H1 (cell line): ENCODE measurements around the gene DCLRE1B. TPM values are rescaled to one million over a fixed set of nuclear protein-coding genes. Genes with fewer than 3 reads are reported as not detected.

Source experiments
- CTCF ChIA-PET: fragments of 300-600 bp; sonication (Branson Sonifier 250); formaldehyde crosslinking; loops from one replicate; lab custom pipeline; 2021; ENCODE audit not compliant: partially characterized antibody; lab: Charles Lee
- POLR2A ChIA-PET: fragments of 300-600 bp; sonication (Branson Sonifier 250); formaldehyde crosslinking; loops from one replicate; lab custom pipeline; 2021; ENCODE audit warnings: inconsistent platforms; ENCODE audit not compliant: partially characterized antibody; lab: Charles Lee
- DNase-seq, 2 experiments: peaks; one replicate each; pipeline versions ENCODE4 v3.0.0 to v3.0.0-alpha.2; 2010 to 2022; ENCODE audit warnings: low spot score in 2 of 2, low read depth in 1 of 2, mixed read lengths in 1 of 2
- FAIRE-seq: peaks from 2 replicates; lab custom pipeline; 2011; peaks lifted over from hg19 to GRCh38; lab: Jason Lieb, UNC
- H2AFZ ChIP-seq: 2 replicates; pipeline ENCODE4 v1.8.1; 2012; ENCODE audit warnings: low read length, inconsistent platforms
- H2AK5ac ChIP-seq: 2 replicates; pipeline ENCODE4 v1.6.1; 2013; ENCODE audit warnings: low read depth, low read length
- H2BK120ac ChIP-seq: replicated peaks from 2 replicates; pipeline ENCODE3; 2013; ENCODE audit warnings: low read depth, low read length, inconsistent platforms
- H2BK12ac ChIP-seq: 2 replicates; pipeline ENCODE4 v1.6.1; 2013; ENCODE audit warnings: low read depth, low read length
- H2BK15ac ChIP-seq: 2 replicates; pipeline ENCODE4 v1.6.1; 2013; ENCODE audit warnings: low read length
- H2BK20ac ChIP-seq: 2 replicates; pipeline ENCODE4 v1.6.1; 2013; ENCODE audit warnings: low read length
- H2BK5ac ChIP-seq: 2 replicates; pipeline ENCODE4 v1.6.1; 2013; ENCODE audit warnings: low read depth, low read length
- H3K14ac ChIP-seq: 2 replicates; pipeline ENCODE4 v1.6.1; 2013; ENCODE audit warnings: inconsistent platforms; ENCODE audit not compliant: insufficient read length
- H3K18ac ChIP-seq: 2 replicates; pipeline ENCODE4 v1.6.1; 2013; ENCODE audit warnings: low read length; ENCODE audit errors: extremely low read depth
- H3K23ac ChIP-seq: 2 replicates; pipeline ENCODE4 v1.6.1; 2013; ENCODE audit warnings: inconsistent platforms; ENCODE audit not compliant: insufficient read length
- H3K23me2 ChIP-seq: 2 replicates; pipeline ENCODE4 v1.6.1; 2013; ENCODE audit warnings: low read depth, low read length
- H3K27ac ChIP-seq: 2 replicates; pipeline ENCODE4 v1.6.1; 2011; ENCODE audit warnings: low read depth, low read length, inconsistent platforms
- H3K27me3 ChIP-seq, 4 experiments: replicated peaks in 1 of 4; 1 replicate in 1 of 4; 2 replicates in 3 of 4; pipeline versions ENCODE4 v1.6.1 to v1.8.1; 2011 to 2013; ENCODE audit warnings: low read length in 3 of 4, mild to moderate bottlenecking in 3 of 4, inconsistent platforms in 2 of 4, mixed read lengths in 2 of 4, moderate library complexity in 1 of 4; ENCODE audit not compliant: control insufficient read depth in 3 of 4, insufficient read depth in 3 of 4; ENCODE audit errors: extremely low read depth in 1 of 4
- H3K36me3 ChIP-seq, 4 experiments: 2 replicates each; pipeline versions ENCODE4 v1.6.1 to v1.8.1; 2011 to 2013; ENCODE audit warnings: mild to moderate bottlenecking in 4 of 4, low read length in 3 of 4, moderate library complexity in 2 of 4, control low read depth in 1 of 4, inconsistent platforms in 1 of 4; ENCODE audit not compliant: insufficient read depth in 4 of 4, control insufficient read depth in 2 of 4
- H3K4ac ChIP-seq: replicated peaks from 2 replicates; pipeline ENCODE3; 2013; ENCODE audit warnings: low read length, low read depth, mixed read lengths, inconsistent platforms; ENCODE audit not compliant: insufficient read length
- H3K4me1 ChIP-seq, 4 experiments: replicated peaks in 1 of 4; 1 replicate in 1 of 4; 2 replicates in 3 of 4; pipeline versions ENCODE4 v1.6.1 to v1.8.1; 2011 to 2013; ENCODE audit warnings: low read length in 3 of 4, inconsistent platforms in 2 of 4, mixed read lengths in 1 of 4; ENCODE audit not compliant: insufficient read depth in 4 of 4, control insufficient read depth in 3 of 4
- H3K4me2 ChIP-seq, 2 experiments: 2 replicates each; pipeline versions ENCODE4 v1.6.1 to v1.8.1; 2011 to 2013; ENCODE audit warnings: low read depth in 2 of 2, low read length in 2 of 2, control low read depth in 1 of 2, inconsistent platforms in 1 of 2, mild to moderate bottlenecking in 1 of 2; ENCODE audit not compliant: insufficient read depth in 1 of 2
- H3K4me3 ChIP-seq, 4 experiments: fragments of 200-600, 300-600 bp in 1 of 4; sonication (generic), shearing (Covaris generic), sonication (Bioruptor Twin) in 1 of 4; 2 replicates each; pipeline versions ENCODE4 v1.5.1 to v1.8.1; 2011 to 2016; ENCODE audit warnings: low read length in 4 of 4, low read depth in 3 of 4, control low read depth in 2 of 4, inconsistent platforms in 2 of 4, mild to moderate bottlenecking in 2 of 4, mixed read lengths in 1 of 4, moderate library complexity in 1 of 4; ENCODE audit not compliant: insufficient read depth in 2 of 4; ENCODE audit errors: extremely low read depth in 1 of 4
- H3K56ac ChIP-seq: replicated peaks from 2 replicates; pipeline ENCODE3; 2013; ENCODE audit warnings: low read depth, mild to moderate bottlenecking, mixed read lengths, low read length, inconsistent platforms; ENCODE audit not compliant: insufficient read length
- H3K79me1 ChIP-seq: 2 replicates; pipeline ENCODE4 v1.6.1; 2013; ENCODE audit warnings: low read depth, low read length, control low read depth
- H3K79me2 ChIP-seq, 2 experiments: 2 replicates each; pipeline versions ENCODE4 v1.6.1 to v1.8.1; 2012 to 2013; ENCODE audit warnings: low read length in 2 of 2, mild to moderate bottlenecking in 2 of 2, inconsistent platforms in 1 of 2; ENCODE audit not compliant: insufficient read depth in 2 of 2, control insufficient read depth in 1 of 2
- H3K9ac ChIP-seq, 4 experiments: replicated peaks in 1 of 4; 1 replicate in 1 of 4; 2 replicates in 3 of 4; pipeline versions ENCODE4 v1.6.1 to v1.8.1; 2011 to 2013; ENCODE audit warnings: low read depth in 3 of 4, low read length in 3 of 4, control low read depth in 2 of 4, mild to moderate bottlenecking in 2 of 4, moderate library complexity in 2 of 4, inconsistent platforms in 1 of 4; ENCODE audit errors: extremely low read depth in 1 of 4
- H3K9me3 ChIP-seq, 2 experiments: 2 replicates each; pipeline versions ENCODE4 v1.6.1 to v1.8.1; 2012 to 2013; ENCODE audit warnings: mild to moderate bottlenecking in 2 of 2, moderate library complexity in 2 of 2, control low read depth in 1 of 2, inconsistent platforms in 1 of 2, low read depth in 1 of 2, low read length in 1 of 2, mixed read lengths in 1 of 2; ENCODE audit not compliant: insufficient read depth in 2 of 2
- H4K20me1 ChIP-seq, 2 experiments: replicated peaks in 1 of 2; 2 replicates each; pipeline versions ENCODE3 to v1.8.1; 2011 to 2013; ENCODE audit warnings: inconsistent platforms in 2 of 2, low read length in 2 of 2, mild to moderate bottlenecking in 1 of 2; ENCODE audit not compliant: insufficient read depth in 2 of 2, control insufficient read depth in 1 of 2
- H4K5ac ChIP-seq: 2 replicates; pipeline ENCODE4 v1.6.1; 2013; ENCODE audit warnings: low read length, low read depth, mixed read lengths, inconsistent platforms; ENCODE audit not compliant: insufficient read length
- H4K8ac ChIP-seq: 2 replicates; pipeline ENCODE4 v1.8.0; 2013; ENCODE audit warnings: mild to moderate bottlenecking, moderate library complexity, low read length, inconsistent platforms; ENCODE audit not compliant: insufficient read depth; ENCODE audit errors: extremely low read depth
- H4K91ac ChIP-seq: replicated peaks from 2 replicates; pipeline ENCODE3; 2013; ENCODE audit warnings: low read length, mixed read lengths, inconsistent platforms; ENCODE audit not compliant: insufficient read length
- PHF8 ChIP-seq: fragments of 200-600 bp; sonication (generic); conservative IDR thresholded peaks from 2 replicates; pipeline ENCODE4 v1.7.1; 2012; ENCODE audit warnings: low read depth, mild to moderate bottlenecking, inconsistent platforms, low read length, moderate library complexity
- polyA plus RNA-seq, 7 experiments: library from polyadenylated mRNA; depleted of rRNA in 3 of 7; stranded (reverse) in 5 of 7; unstranded in 2 of 7; fragments of >200 nt in 5 of 7; fragments of 200-250 nt in 2 of 7; gene quantifications; 1 replicate in 5 of 7; 2 replicates in 1 of 7; 4 replicates in 1 of 7; pipeline versions ENCODE4 v1.2.1 to v1.2.3, GENCODE V29; 2011 to 2013; ENCODE audit warnings: missing spikeins in 2 of 7, mixed read lengths in 2 of 7
- total RNA-seq: library from RNA; stranded (reverse); fragmentation: NEBNext Ultra II Directional; extraction: Animal tissue kit (Norgen Biotek cat#: 25700); gene quantifications from 2 replicates; pipeline ENCODE4 v1.2.1, GENCODE V29; 2021

DCLRE1B gene
- total and polyA plus RNA-seq, 2 of the 8 experiments (the other 6 are each of a cell fraction or from before 2014, with no cell fraction given): 5.5 to 11.0 TPM

DNA sequence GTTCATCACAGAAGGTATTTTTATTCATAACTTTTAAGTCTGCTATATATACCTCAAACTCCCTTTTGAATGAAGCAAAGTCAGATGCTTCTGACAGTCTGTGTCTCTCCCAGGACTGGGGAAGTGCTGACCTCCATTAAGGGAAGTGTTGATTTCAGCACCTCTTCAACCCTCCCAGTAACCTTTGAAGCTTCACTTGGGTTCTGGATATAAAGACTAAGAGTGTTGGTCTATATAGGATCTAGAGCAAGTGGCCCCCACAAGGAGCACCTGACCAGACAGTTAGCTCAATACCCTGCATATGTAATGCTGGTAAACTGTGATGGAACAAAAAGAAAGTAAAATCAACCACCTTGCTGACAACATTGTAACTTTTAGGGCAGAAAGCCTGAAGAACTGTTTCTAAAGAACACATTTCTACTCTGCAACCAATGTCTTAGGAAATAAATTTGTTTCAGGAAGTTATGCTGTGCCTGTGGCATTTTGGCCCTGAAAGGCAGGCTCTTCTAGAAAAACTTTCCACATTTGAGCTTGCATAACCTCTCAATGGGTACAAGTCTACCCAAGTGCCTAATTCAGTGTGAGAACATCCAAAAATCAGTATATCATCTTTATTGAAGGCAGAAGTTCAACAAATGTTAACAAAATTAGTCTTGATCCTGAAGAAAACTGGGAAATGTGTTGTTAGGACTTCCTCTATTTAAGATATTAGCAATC is 32.7 kb upstream of the DCLRE1B start:
- ChIA-PET POLR2A (no interaction called here), CTCF (no interaction called here)
- Histone ChIP-seq H3K9ac (no peak overlapping the region), H3K79me1 (no peaks in the 10 kb centered on the region), H2BK20ac (no peak overlapping the region), H3K4me1 (no peaks in the 10 kb centered on the region), H3K4me3 (no peak overlapping the region), H4K20me1 (no peaks in the 10 kb centered on the region), H3K23ac (no peak overlapping the region), H2BK120ac (no peak overlapping the region), H3K79me2 (no peaks in the 10 kb centered on the region), H2BK15ac (no peak overlapping the region), H3K14ac (no peak overlapping the region), H2AFZ (0 out of 2 replicates have a peak overlapping the region, but pooled peaks have one; percentile 82), H3K4ac (no peak overlapping the region), H4K91ac (no peak overlapping the region), H3K36me3 (no peaks in the 10 kb centered on the region), H3K23me2 (no peaks in the 10 kb centered on the region; the same call in 1 of the 2 replicates), H4K8ac (no peak overlapping the region), H2BK12ac (no peak overlapping the region), H3K18ac (no peak overlapping the region), H3K27ac (no peak overlapping the region), H2BK5ac (no peak overlapping the region), H3K56ac (no peak overlapping the region), H3K4me2 (no peak overlapping the region), H3K9me3 (no peaks in the 10 kb centered on the region), H4K5ac (no peak overlapping the region), H3K27me3 (no peaks in the 10 kb centered on the region), H2AK5ac (no peak overlapping the region)
- DNase-seq (no peak), FAIRE-seq (no peak)
- TF ChIP-seq PHF8: no peak
